ENCODE measurements around the gene LCN12. TPM values are rescaled to one million over a fixed set of nuclear protein-coding genes. Genes with fewer than 3 reads are reported as not detected.

The LCN12 gene
- total RNA-seq, 1 experiment from 2014 or later, result 2.1 TPM

DNA sequence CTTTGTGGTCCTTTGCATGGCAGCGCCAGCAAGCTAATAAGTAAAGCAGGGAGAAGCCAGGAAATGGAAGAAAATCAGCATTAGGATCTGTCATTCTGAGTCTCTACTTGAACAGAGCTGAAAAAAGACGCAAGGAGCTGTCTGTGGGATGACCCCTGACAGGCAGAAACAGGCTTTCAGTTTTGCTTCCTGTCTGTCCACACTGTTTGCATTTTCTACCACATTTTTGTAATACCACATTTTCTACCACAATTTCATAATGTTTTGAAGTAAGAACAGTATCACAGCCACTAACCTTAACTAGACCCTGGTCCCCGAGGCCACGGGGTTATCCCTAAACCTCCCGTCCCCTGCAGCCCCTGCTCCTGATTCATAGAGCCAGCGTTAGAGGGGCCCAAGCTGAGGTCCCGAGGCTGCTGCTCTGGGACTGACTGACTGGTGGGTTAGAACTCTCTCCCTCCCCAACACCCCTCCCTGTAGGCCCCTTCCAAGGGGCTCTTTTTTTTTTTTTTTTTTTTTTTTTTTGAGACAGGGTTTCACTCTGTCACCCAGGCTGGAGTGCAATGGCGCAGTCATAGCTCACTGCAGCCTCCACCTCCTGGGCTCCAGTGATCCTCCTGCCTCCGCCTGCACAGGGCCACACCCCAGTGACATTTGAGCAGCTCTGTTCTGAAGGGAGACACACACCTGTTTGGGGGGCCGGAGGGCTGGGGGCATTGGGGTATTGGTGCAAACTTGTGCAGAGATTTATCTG is 48.3 kb downstream of the LCN12 start:
- H3K27ac Mint-ChIP-seq, result no peak overlapping the region
- no peak overlapping the region for H3K4me3 Mint-ChIP-seq
- no peak overlapping the region for H3K56ac ChIP-seq (ENCODE audit: insufficient read length, low read depth, low read length)
- no peaks in the 10 kb centered on the region for H3K79me1 ChIP-seq (ENCODE audit: insufficient read depth, low read depth, low read length, poor library complexity, severe bottlenecking)
- peaks cover 9 to 12% of the 10 kb centered on the region in 2 experiments for H3K4me1 Mint-ChIP-seq
- H3K27ac ChIP-seq (ENCODE audit: insufficient read length, low read depth, low read length), result no peak overlapping the region
- no peak overlapping the region for H3K4ac ChIP-seq (ENCODE audit: low read depth, low read length)
- H3K4me1 ChIP-seq (ENCODE audit: insufficient read depth, low read length), result no peaks in the 10 kb centered on the region
- H3K9ac ChIP-seq (ENCODE audit: extremely low read depth, insufficient read length, low read length), result no peak overlapping the region
- H3K23ac ChIP-seq (ENCODE audit: insufficient read length, low read depth, low read length), result no peak overlapping the region
- H3K9me3 Mint-ChIP-seq, result peaks cover 8 to 9% of the 10 kb centered on the region in 2 experiments
- TF ChIP-seq CTCF (conservative IDR thresholded peaks at IDR 0.05), result no peak
- no peak overlapping the region for H2BK20ac ChIP-seq (ENCODE audit: low read depth, low read length, poor library complexity, severe bottlenecking)
- H3K23me2 ChIP-seq (ENCODE audit: insufficient read length, low read depth, low read length, poor library complexity, severe bottlenecking), result no peaks in the 10 kb centered on the region
- no peak overlapping the region for H4K5ac ChIP-seq (ENCODE audit: insufficient read length, low read depth, low read length)
- H4K91ac ChIP-seq (ENCODE audit: insufficient read length, low read depth, low read length), result no peak overlapping the region
- H3K4me2 ChIP-seq (ENCODE audit: insufficient read depth, insufficient read length, low read length), result no peak overlapping the region
- no peaks in the 10 kb centered on the region for H3K79me2 ChIP-seq (ENCODE audit: insufficient read depth, low read length)
- H2AK5ac ChIP-seq (ENCODE audit: insufficient read length, low read length), result no peak overlapping the region
- H3K14ac ChIP-seq (ENCODE audit: insufficient read depth, low read length), result no peak overlapping the region
- no peak overlapping the region for H2BK12ac ChIP-seq (ENCODE audit: insufficient read length, low read depth, low read length)
- no peak overlapping the region for H3T11ph ChIP-seq (ENCODE audit: low read length)
- H3K18ac ChIP-seq (ENCODE audit: insufficient read length, low read depth, low read length), result no peak overlapping the region
- H3K27me3 ChIP-seq (ENCODE audit: insufficient read depth, low read length), result no peaks in the 10 kb centered on the region
- no peak overlapping the region for H2AFZ ChIP-seq (ENCODE audit: low read length)
- H2BK120ac ChIP-seq (ENCODE audit: low read depth, low read length, poor library complexity, severe bottlenecking), result no peak overlapping the region
- peaks cover 3 to 6% (median 5%) of the 10 kb centered on the region in 3 experiments; a peak in 5 of 7 replicates for H3K36me3 Mint-ChIP-seq (ENCODE audit: insufficient read depth in 1 of 3, low read depth in 3 of 3)
- H4K20me1 ChIP-seq (ENCODE audit: control insufficient read depth, insufficient read depth, insufficient read length), result no peaks in the 10 kb centered on the region
- whole genome bisulfite sequencing (ENCODE audit: extremely low coverage, insufficient read length, low lambda C conversion rate), result no CpG with 5 or more reads among the region's 10 CpGs
- DNase-seq, result no peak
- no peaks in the 10 kb centered on the region for H3K9me3 ChIP-seq (ENCODE audit: control insufficient read depth, low read depth, low read length)
- no peak overlapping the region for H2BK15ac ChIP-seq (ENCODE audit: low read depth, low read length)
- H3K27me3 Mint-ChIP-seq (ENCODE audit: low read depth), result peaks cover 15% of the 10 kb centered on the region
- H4K8ac ChIP-seq (replicated peaks; ENCODE audit: insufficient read length, low read depth, low read length), result no peak overlapping the region
- no peak overlapping the region for H2BK5ac ChIP-seq (ENCODE audit: insufficient read length, low read length)
